Ovary (tissue), 9 donors: ENCODE data around the gene WWOX. TPM values are rescaled to one million over a fixed set of nuclear protein-coding genes. Genes with fewer than 3 reads are reported as not detected.

Experiments
- DNase-seq, 5 donors: peaks; one replicate each; pipeline ENCODE4 v3.0.0-alpha.2; 2019 to 2020
- H3K27ac ChIP-seq, 2 donors: fragments of 200-600 bp; one replicate each; pipeline versions ENCODE4 v1.5.1 to v1.8.0; 2019 to 2022
- H3K27me3 ChIP-seq: fragments of 200-600 bp; one replicate; pipeline ENCODE4 v1.8.0; 2022
- H3K36me3 ChIP-seq: fragments of 200-600 bp; sonication (generic); one replicate; pipeline ENCODE4 v1.5.1; 2019
- H3K4me1 ChIP-seq: one replicate; pipeline ENCODE4 v1.8.1; 2013; ENCODE audit warnings: mild to moderate bottlenecking, moderate library complexity; ENCODE audit not compliant: insufficient read depth
- H3K4me3 ChIP-seq: fragments of 200-600 bp; sonication (generic); one replicate; pipeline ENCODE4 v1.5.1; 2017
- H3K9me3 ChIP-seq, 2 donors: fragments of 200-600 bp in 1 of 2; sonication (generic) in 1 of 2; one replicate each; pipeline versions ENCODE4 v1.5.1 to v1.8.1; 2013 to 2019; ENCODE audit warnings: mild to moderate bottlenecking in 1 of 2, moderate library complexity in 1 of 2
- EP300 ChIP-seq: sonication (generic); formaldehyde crosslinking; IDR thresholded peaks from one replicate; pipeline ENCODE4 v1.6.1; 2017; ENCODE audit warnings: antibody characterized with exemption
- POLR2A ChIP-seq: fragments of 450-650 bp; IDR thresholded peaks from one replicate; pipeline ENCODE4 v1.6.1; 2017; ENCODE audit warnings: antibody characterized with exemption, mild to moderate bottlenecking, moderate library complexity
- WGBS, 3 donors: extraction: QIAGEN DNeasy Blood & Tissue Kit in 1 of 3; methylation state at CpG; one replicate each; pipeline versions ENCODE4 v1.1.5 to v1.1.7; 2013 to 2017; 5-methylcytosine and 5-hydroxymethylcytosine counted together
- intact Hi-C, 4 donors: fragments of 100-400 bp; cut with DNase I; formaldehyde crosslinking; loops; one replicate each; pipeline versions ENCODE4 v1.11.0 to v1.15.1; 2022 to 2023
- polyA plus RNA-seq, 2 donors: library from polyadenylated mRNA; stranded (reverse); fragments of 200-250 nt in 1 of 2; fragments of 350-450 nt in 1 of 2; fragmentation: Illumina TruSeq in 1 of 2; extraction: RNeasy Lipid Tissue Mini Kit (QIAGEN cat#74804) in 1 of 2; gene quantifications; one replicate each; pipeline ENCODE4 v1.2.3, GENCODE V29; 2013 to 2014
- total RNA-seq, 7 donors: library from RNA; depleted of rRNA in 2 of 7; stranded (reverse); fragments of >200 nt in 2 of 7; fragmentation: NEBNext Ultra II Directional in 3 of 7; extraction: Animal tissue kit (Norgen Biotek cat#: 25700) in 3 of 7; gene quantifications; one replicate each; pipeline versions ENCODE4 v1.1.0 to v1.2.4, GENCODE V29; 2016 to 2023
- TF ChIP-seq, protein P1 (sequence below), 3 donors: fragments of 450-650 bp in 2 of 3; fragments of 200-600 bp in 1 of 3; IDR thresholded peaks; one replicate each; pipeline versions ENCODE4 v1.5.1 to v1.8.0; 2016 to 2022; ENCODE audit warnings: antibody characterized with exemption in 3 of 3, mild to moderate bottlenecking in 1 of 3
- donor health status: DM: no; HTN: no; CAD: no; lungs with moderate emphysema.
- donor health status: DM: no; HTN: no; CAD: no.
- donor health status: Bipolar disorder and iron deficiency.
- donor health status: DM: yes; HTN: yes; CAD: no.
- donor health status: DM: no; HTN: no; CAD: no.
- donor health status: DM: yes; HTN: yes; CAD: no.

The WWOX gene
- total and polyA plus RNA-seq, 9 donors: 11.0 to 40.5 (median 25.2) TPM

DNA sequence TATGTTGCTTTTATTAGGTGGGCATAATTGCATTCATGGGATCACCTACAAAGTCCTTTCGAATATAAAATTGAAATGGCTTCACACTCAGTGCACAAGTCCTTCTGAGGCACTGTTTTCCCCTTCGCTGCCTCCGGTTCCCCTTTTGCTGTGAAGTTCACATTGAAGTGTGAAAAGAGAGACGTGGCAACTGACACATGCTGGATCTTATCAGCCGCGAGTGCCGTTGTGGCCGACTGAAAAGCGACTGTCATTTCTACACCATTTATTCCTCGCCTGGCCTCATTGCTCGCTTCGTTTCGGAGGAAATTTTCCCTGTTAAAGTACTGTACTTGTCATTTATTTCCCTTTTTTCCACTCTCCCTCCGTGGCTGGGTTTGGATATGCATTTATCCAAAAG lies 1077.6 kb downstream of the WWOX start:
- intact Hi-C loops: no loop called here
- 74 to 81% (median 78%) methylated on average over 14 of the region's 14 CpGs for WGBS, 3 donors
- Histone ChIP-seq H3K27me3 (no peaks in the 10 kb centered on the region), H3K4me3 (no peak overlapping the region), H3K9me3 (peaks cover 0 to 3% of the 10 kb centered on the region in 2 donors), H3K27ac (no peak overlapping the region), H3K36me3 (no peaks in the 10 kb centered on the region), H3K4me1 (no peaks in the 10 kb centered on the region)
- no peak for DNase-seq
- TF ChIP-seq POLR2A (no peak), EP300 (no peak)
- TF ChIP-seq, protein P1, sequence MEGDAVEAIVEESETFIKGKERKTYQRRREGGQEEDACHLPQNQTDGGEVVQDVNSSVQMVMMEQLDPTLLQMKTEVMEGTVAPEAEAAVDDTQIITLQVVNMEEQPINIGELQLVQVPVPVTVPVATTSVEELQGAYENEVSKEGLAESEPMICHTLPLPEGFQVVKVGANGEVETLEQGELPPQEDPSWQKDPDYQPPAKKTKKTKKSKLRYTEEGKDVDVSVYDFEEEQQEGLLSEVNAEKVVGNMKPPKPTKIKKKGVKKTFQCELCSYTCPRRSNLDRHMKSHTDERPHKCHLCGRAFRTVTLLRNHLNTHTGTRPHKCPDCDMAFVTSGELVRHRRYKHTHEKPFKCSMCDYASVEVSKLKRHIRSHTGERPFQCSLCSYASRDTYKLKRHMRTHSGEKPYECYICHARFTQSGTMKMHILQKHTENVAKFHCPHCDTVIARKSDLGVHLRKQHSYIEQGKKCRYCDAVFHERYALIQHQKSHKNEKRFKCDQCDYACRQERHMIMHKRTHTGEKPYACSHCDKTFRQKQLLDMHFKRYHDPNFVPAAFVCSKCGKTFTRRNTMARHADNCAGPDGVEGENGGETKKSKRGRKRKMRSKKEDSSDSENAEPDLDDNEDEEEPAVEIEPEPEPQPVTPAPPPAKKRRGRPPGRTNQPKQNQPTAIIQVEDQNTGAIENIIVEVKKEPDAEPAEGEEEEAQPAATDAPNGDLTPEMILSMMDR (IDR thresholded peaks at IDR 0.05): no peak

DNA sequence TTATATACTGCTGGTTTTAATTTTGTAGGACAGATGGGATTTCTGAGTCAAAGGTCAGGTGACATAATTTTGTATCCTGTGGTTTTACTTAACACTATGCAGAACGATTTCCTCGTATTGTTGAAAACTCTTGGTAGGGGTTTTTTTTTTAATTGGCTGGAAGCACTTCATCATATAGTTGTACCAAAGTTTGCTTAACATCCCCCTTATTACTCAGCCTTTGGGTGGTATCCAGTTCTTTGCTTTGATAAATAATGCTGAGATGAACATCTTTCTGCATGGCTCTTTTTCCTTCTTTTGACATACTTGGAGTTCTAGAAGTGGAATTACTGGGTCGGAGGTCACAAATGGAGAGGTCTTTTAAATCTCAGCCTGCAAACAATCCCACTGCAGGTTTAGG lies 1082.0 kb downstream of the WWOX start:
- intact Hi-C loops: no loop called here
- peaks cover 0 to 3% of the 10 kb centered on the region in 2 donors for H3K9me3 ChIP-seq
- DNase-seq: no peak
- no peaks in the 10 kb centered on the region for H3K36me3 ChIP-seq
- no peak overlapping the region for H3K27ac ChIP-seq
- 75 to 82% (median 78%) methylated on average over 3 of the region's 3 CpGs for WGBS, 3 donors
- no peaks in the 10 kb centered on the region for H3K27me3 ChIP-seq
- H3K4me3 ChIP-seq: no peak overlapping the region
- peaks cover 9% of the 10 kb centered on the region for H3K4me1 ChIP-seq
- TF ChIP-seq, protein P1 (IDR thresholded peaks at IDR 0.05): no peak
- TF ChIP-seq EP300 (no peak), POLR2A (no peak)

DNA sequence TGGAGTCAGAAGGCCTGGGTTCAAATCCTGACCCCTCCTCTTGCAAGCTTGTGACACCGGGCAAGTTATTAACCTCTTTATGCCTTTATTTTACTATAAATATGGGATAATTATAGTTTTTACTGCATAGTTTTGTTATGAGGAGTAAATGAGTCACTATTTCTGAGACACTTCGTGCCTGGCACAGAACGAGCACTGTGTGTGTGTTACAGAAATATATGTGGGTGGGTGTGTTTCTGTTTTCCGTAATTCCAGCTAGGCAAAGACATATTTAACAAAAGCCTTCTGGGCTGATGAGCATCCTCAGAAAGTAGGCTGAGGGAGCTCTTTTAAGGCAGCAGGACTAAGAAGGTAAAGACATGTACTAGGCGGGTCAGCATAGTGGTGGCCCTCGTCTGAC lies 1083.2 kb downstream of the WWOX start:
- Histone ChIP-seq H3K27ac (no peak overlapping the region), H3K36me3 (no peaks in the 10 kb centered on the region), H3K27me3 (no peaks in the 10 kb centered on the region), H3K4me3 (no peak overlapping the region), H3K4me1 (peaks cover 9% of the 10 kb centered on the region), H3K9me3 (peaks cover 0 to 3% of the 10 kb centered on the region in 2 donors)
- WGBS, 3 donors: 38 to 40% (median 40%) methylated on average over 6 of the region's 6 CpGs
- DNase-seq: no peak
- intact Hi-C loops: no loop called here
- TF ChIP-seq EP300 (no peak), POLR2A (no peak)
- TF ChIP-seq, protein P1 (IDR thresholded peaks at IDR 0.05): no peak

DNA sequence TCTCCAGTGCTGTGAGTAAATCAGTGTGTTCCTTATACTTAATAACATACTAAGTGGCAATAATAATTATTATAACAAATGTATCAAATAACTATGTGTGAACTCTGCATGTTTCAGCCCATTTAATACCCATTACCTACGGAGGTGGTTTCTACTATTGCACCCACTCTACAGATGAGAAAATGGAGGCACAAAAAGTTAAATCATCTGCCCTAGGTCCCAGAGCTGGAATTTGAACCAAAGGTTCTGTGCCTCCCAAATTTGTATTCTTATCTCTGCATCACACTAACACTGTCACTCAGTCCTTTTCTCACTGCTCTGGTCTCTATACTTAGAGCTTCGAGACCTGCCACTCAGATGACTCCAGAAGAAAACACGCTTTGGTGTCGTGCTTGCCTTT lies 1084.1 kb downstream of the WWOX start:
- no peak for DNase-seq
- Histone ChIP-seq H3K9me3 (peaks cover 0 to 3% of the 10 kb centered on the region in 2 donors), H3K27ac (no peak overlapping the region), H3K4me3 (no peak overlapping the region), H3K27me3 (no peaks in the 10 kb centered on the region), H3K4me1 (peaks cover 9% of the 10 kb centered on the region), H3K36me3 (no peaks in the 10 kb centered on the region)
- intact Hi-C loops: no loop called here
- TF ChIP-seq POLR2A (no peak), EP300 (no peak)
- TF ChIP-seq, protein P1 (IDR thresholded peaks at IDR 0.05): no peak
- 88 to 94% (median 91%) methylated on average over 4 of the region's 4 CpGs for WGBS, 3 donors
